Measurements from ENCODE around the gene NMRK1. TPM values are rescaled to one million over a fixed set of nuclear protein-coding genes. Genes with fewer than 3 reads are reported as not detected.

The NMRK1 gene
- total and polyA plus RNA-seq, 2 donors (not counting 1 experiment from before 2014, with no cell fraction given): 10.1 TPM

- intact Hi-C loops (cut with micrococcal nuclease): loop anchor here (1.0 to 5.0 kb wide), 2 partner anchors 26 to 33 kb away; partner anchors contain the start of genes CARNMT1, NMRK1 and OSTF1
- no peak overlapping the region for H3K4me3 Mint-ChIP-seq
- H3K4me2 ChIP-seq (replicated peaks; ENCODE audit: low read depth, low read length, poor library complexity, severe bottlenecking): peak overlapping the region; percentile 31
- no peak overlapping the region for H3K4me3 ChIP-seq (ENCODE audit: control extremely low read depth in 1 of 5, extremely low read depth in 1 of 5, insufficient read depth in 1 of 5, low read depth in 2 of 5, low read length in 4 of 5)
- no peak overlapping the region for H2AFZ ChIP-seq (ENCODE audit: insufficient read depth, low read depth, low read length, poor library complexity, severe bottlenecking)
- POLR2A ChIA-PET: interaction anchor here (0.6 to 2.8 kb wide), 4 partner anchors 17 to 1345 kb away, joined by 3 to 13 read pairs (median 6); partner anchors contain the start of genes NMRK1 and OSTF1
- peaks cover 9 to 16% of the 10 kb centered on the region in 2 donors for H3K4me1 ChIP-seq (ENCODE audit: control insufficient read depth in 2 of 2, insufficient read depth in 2 of 2, low read length in 2 of 2)
- peak overlapping the region; percentile 37 for H3K27ac Mint-ChIP-seq
- H3K9me3 Mint-ChIP-seq (ENCODE audit: insufficient read depth): no peaks in the 10 kb centered on the region
- peaks cover 0 to 9% (median 2%) of the 10 kb centered on the region in 3 donors for H3K9me3 ChIP-seq (ENCODE audit: control extremely low read depth in 1 of 3, control insufficient read depth in 2 of 3, insufficient read depth in 1 of 3, low read length in 2 of 3)
- ATAC-seq (ENCODE audit: low read depth) (no peak), DNase-seq (no peak)
- WGBS (ENCODE audit: insufficient coverage): 94% methylated on average over 3 of the region's 5 CpGs
- peaks cover 23% of the 10 kb centered on the region for H3K4me1 Mint-ChIP-seq
- H3K27me3 Mint-ChIP-seq: no peaks in the 10 kb centered on the region
- CTCF ChIA-PET: interaction anchor here (0.7 to 2.7 kb wide), 11 partner anchors 11 to 1537 kb away, joined by 3 to 15 read pairs (median 4); partner anchors contain the start of gene CARNMT1
- H3K79me2 ChIP-seq (ENCODE audit: control insufficient read depth, insufficient read depth, low read length): no peaks in the 10 kb centered on the region
- no peak overlapping the region for H3K27ac ChIP-seq (ENCODE audit: low read length in 2 of 2)
- H4K20me1 ChIP-seq (ENCODE audit: control insufficient read depth, insufficient read depth, low read length, poor library complexity, severe bottlenecking): no peaks in the 10 kb centered on the region
- H3K27me3 ChIP-seq (replicated peaks in 1 of 4; ENCODE audit: control extremely low read depth in 1 of 4, control insufficient read depth in 3 of 4, insufficient read depth in 4 of 4, low read length in 3 of 4): no peaks in the 10 kb centered on the region
- H3K36me3 ChIP-seq (replicated peaks in 1 of 2; ENCODE audit: control extremely low read depth in 1 of 2, control insufficient read depth in 1 of 2, extremely low read depth in 1 of 2, insufficient read depth in 2 of 2, low read length in 1 of 2): no peaks in the 10 kb centered on the region
- no peak overlapping the region for H3K9ac ChIP-seq (ENCODE audit: low read length)
- no peak for TF ChIP-seq CTCF (IDR thresholded peaks at IDR 0.05)
- no peak for TF ChIP-seq EZH2 (IDR thresholded peaks at IDR 0.05; ENCODE audit: borderline replicate concordance, insufficient read depth, low read depth, low read length, poor library complexity, severe bottlenecking)
Observed at GRCh38 chr9:75054368-75055001, 33.5 kb downstream of the NMRK1 start.

DNA sequence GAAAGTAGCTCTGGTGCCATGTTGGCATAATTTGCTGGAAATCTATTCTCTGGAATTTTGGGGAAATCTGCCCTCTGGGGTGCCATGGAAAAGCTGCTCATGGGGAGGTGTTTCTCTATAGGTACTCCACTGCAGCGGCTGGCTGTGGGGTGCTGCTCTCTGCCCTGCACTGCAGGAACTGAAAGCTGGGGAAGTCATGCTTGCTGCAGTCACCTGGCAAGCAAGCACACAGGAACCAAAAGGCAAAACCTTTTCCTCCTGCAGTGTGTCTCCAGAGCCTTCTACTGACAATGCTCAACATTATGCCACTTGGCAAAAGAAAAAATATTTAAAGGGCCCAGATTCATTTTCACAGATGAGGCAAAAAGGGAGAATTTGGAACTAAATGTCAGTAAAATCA is 34.1 kb downstream of the NMRK1 start:
- peaks cover 0 to 9% (median 2%) of the 10 kb centered on the region in 3 donors for H3K9me3 ChIP-seq (ENCODE audit: control extremely low read depth in 1 of 3, control insufficient read depth in 2 of 3, insufficient read depth in 1 of 3, low read length in 2 of 3)
- POLR2A ChIA-PET: interaction anchor here (0.7 to 2.8 kb wide), 2 partner anchors 18 to 34 kb away, joined by 5 to 13 read pairs; partner anchors contain the start of genes NMRK1 and OSTF1
- intact Hi-C loops (cut with micrococcal nuclease): loop anchor here (1.0 to 5.0 kb wide), 2 partner anchors 26 to 33 kb away; partner anchors contain the start of genes CARNMT1, NMRK1 and OSTF1
- peak; percentile 100 for ATAC-seq (ENCODE audit: low read depth)
- H3K27ac Mint-ChIP-seq: peak overlapping the region; percentile 85
- WGBS (ENCODE audit: insufficient coverage): 13% methylated on average over 1 of the region's 1 CpG
- peak overlapping the region; percentile 31 for H3K4me2 ChIP-seq (replicated peaks; ENCODE audit: low read depth, low read length, poor library complexity, severe bottlenecking)
- H3K36me3 ChIP-seq (replicated peaks in 1 of 2; ENCODE audit: control extremely low read depth in 1 of 2, control insufficient read depth in 1 of 2, extremely low read depth in 1 of 2, insufficient read depth in 2 of 2, low read length in 1 of 2): no peaks in the 10 kb centered on the region
- H3K4me1 Mint-ChIP-seq: peaks cover 23% of the 10 kb centered on the region
- H3K4me1 ChIP-seq (ENCODE audit: control insufficient read depth in 2 of 2, insufficient read depth in 2 of 2, low read length in 2 of 2): peaks cover 9 to 16% of the 10 kb centered on the region in 2 donors
- H3K9ac ChIP-seq (ENCODE audit: low read length): no peak overlapping the region
- peak overlapping the region; percentile 12 for H2AFZ ChIP-seq (ENCODE audit: insufficient read depth, low read depth, low read length, poor library complexity, severe bottlenecking)
- CTCF ChIA-PET: interaction anchor here (0.7 to 2.7 kb wide), 6 partner anchors 10 to 282 kb away, joined by 3 to 15 read pairs (median 6); partner anchors contain the start of gene CARNMT1
- H3K9me3 Mint-ChIP-seq (ENCODE audit: insufficient read depth): no peaks in the 10 kb centered on the region
- no peak overlapping the region for H3K4me3 ChIP-seq (ENCODE audit: control extremely low read depth in 1 of 5, extremely low read depth in 1 of 5, insufficient read depth in 1 of 5, low read depth in 2 of 5, low read length in 4 of 5)
- no peaks in the 10 kb centered on the region for H3K27me3 ChIP-seq (replicated peaks in 1 of 4; ENCODE audit: control extremely low read depth in 1 of 4, control insufficient read depth in 3 of 4, insufficient read depth in 4 of 4, low read length in 3 of 4)
- peak; percentile 19 for DNase-seq
- no peaks in the 10 kb centered on the region for H3K27me3 Mint-ChIP-seq
- H3K4me3 Mint-ChIP-seq: peak overlapping the region; percentile 72
- no peak for TF ChIP-seq EZH2 (IDR thresholded peaks at IDR 0.05; ENCODE audit: borderline replicate concordance, insufficient read depth, low read depth, low read length, poor library complexity, severe bottlenecking)
- TF ChIP-seq CTCF (IDR thresholded peaks at IDR 0.05): no peak
- H4K20me1 ChIP-seq (ENCODE audit: control insufficient read depth, insufficient read depth, low read length, poor library complexity, severe bottlenecking): no peaks in the 10 kb centered on the region
- no peak overlapping the region for H3K27ac ChIP-seq (ENCODE audit: low read length in 2 of 2)
- no peaks in the 10 kb centered on the region for H3K79me2 ChIP-seq (ENCODE audit: control insufficient read depth, insufficient read depth, low read length)
